HEK293T (cell line): ENCODE results near the gene ACIN1.

Experiments used
- LEF1 ChIP-seq: fragments of 450-650 bp; IDR thresholded peaks from 2 replicates; pipeline ENCODE4 v1.6.1; 2017; ENCODE audit warnings: mild to moderate bottlenecking, borderline replicate concordance
- TARDBP ChIP-seq: fragments of 450-650 bp; IDR thresholded peaks from 2 replicates; pipeline ENCODE4 v1.6.1; 2016

- TF ChIP-seq LEF1 (no peak), TARDBP (no peak)
These were observed 52.6 kb downstream of the ACIN1 start, which contains the start of gene PSMB11 for GRCh38 chr14:23042162-23042965.
